Activated naive CD8-positive, alpha-beta T cell treated with anti-CD3 and anti-CD28 coated beads for 36 hours (primary cell): ENCODE data around the gene SLC6A2. TPM values are rescaled to one million over a fixed set of nuclear protein-coding genes. Genes with fewer than 3 reads are reported as not detected.

Source experiments
- DNase-seq: peaks from one replicate; pipeline ENCODE4 v3.0.0; 2021
- H3K27ac Mint-ChIP-seq: one replicate; pipeline ENCODE4 v1.8.0; 2022; ENCODE audit warnings: mild to moderate bottlenecking, moderate library complexity, mixed read lengths
- H3K27me3 Mint-ChIP-seq: one replicate; pipeline ENCODE4 v1.8.0; 2022; ENCODE audit warnings: mild to moderate bottlenecking, mixed read lengths
- H3K36me3 Mint-ChIP-seq: one replicate; pipeline ENCODE4 v1.8.0; 2021; ENCODE audit warnings: mild to moderate bottlenecking, mixed read lengths
- H3K4me1 Mint-ChIP-seq: one replicate; pipeline ENCODE4 v1.8.0; 2021; ENCODE audit warnings: mixed read lengths
- H3K4me3 Mint-ChIP-seq: one replicate; pipeline ENCODE4 v1.8.0; 2022; ENCODE audit warnings: mild to moderate bottlenecking, moderate library complexity, mixed read lengths
- H3K9me3 Mint-ChIP-seq: one replicate; pipeline ENCODE4 v1.8.0; 2022; ENCODE audit warnings: mixed read lengths
- total RNA-seq, 2 experiments: library from RNA; stranded (reverse); gene quantifications; one replicate each; pipeline ENCODE4 v1.2.3, GENCODE V29; 2021

Gene SLC6A2
- total RNA-seq, 2 experiments from 2014 or later = not detected

DNA sequence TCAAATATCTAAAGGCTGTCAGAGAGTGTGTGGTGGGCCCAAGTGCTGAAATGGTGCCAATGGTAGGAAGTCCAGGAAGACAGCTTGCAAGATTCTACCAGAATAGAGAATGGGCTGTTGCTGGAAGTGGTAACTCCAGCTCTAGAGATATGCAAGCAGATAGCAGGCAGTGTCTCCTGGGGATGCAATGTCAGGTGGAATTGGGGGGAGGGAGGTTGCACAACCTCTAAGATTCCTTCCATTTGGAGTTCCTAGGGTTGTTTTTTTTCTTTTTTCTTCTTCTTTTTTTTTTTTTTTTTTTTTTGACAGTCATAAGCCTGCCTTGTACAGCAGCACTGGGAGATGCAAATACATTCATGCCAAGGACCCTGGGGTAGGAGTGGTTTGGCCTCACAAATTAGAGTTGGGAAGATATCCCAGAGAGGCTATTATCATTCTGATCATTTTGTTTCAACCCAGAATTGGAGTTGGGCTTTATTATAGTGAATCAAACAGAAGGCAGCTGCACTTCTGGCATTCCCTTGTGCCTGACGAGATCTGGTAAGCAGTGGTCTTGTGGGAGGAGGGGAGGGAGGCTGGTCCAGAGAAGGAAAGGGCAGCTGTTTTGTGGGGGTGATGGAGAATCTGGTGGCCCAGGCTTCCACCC lies 51.1 kb downstream of the SLC6A2 start:
- no peaks in the 10 kb centered on the region for H3K4me1 Mint-ChIP-seq
- H3K27ac Mint-ChIP-seq = no peak overlapping the region
- peaks cover 20% of the 10 kb centered on the region for H3K27me3 Mint-ChIP-seq
- H3K9me3 Mint-ChIP-seq = no peaks in the 10 kb centered on the region
- no peak overlapping the region for H3K4me3 Mint-ChIP-seq
- no peaks in the 10 kb centered on the region for H3K36me3 Mint-ChIP-seq
- DNase-seq = no peak

GRCh38 chr16:55709801-55710200 lies 54.0 kb downstream of the SLC6A2 start:
- H3K4me1 Mint-ChIP-seq = no peaks in the 10 kb centered on the region
- no peak for DNase-seq
- H3K4me3 Mint-ChIP-seq = no peak overlapping the region
- no peak overlapping the region for H3K27ac Mint-ChIP-seq
- H3K27me3 Mint-ChIP-seq = peaks cover 27% of the 10 kb centered on the region
- no peaks in the 10 kb centered on the region for H3K36me3 Mint-ChIP-seq
- no peaks in the 10 kb centered on the region for H3K9me3 Mint-ChIP-seq

GRCh38 chr16:55710466-55710865 lies 54.7 kb downstream of the SLC6A2 start:
- Mint-ChIP-seq H3K9me3 (no peaks in the 10 kb centered on the region), H3K4me1 (no peaks in the 10 kb centered on the region), H3K27ac (no peak overlapping the region), H3K36me3 (no peaks in the 10 kb centered on the region), H3K4me3 (no peak overlapping the region), H3K27me3 (peaks cover 27% of the 10 kb centered on the region)
- DNase-seq = no peak

DNA sequence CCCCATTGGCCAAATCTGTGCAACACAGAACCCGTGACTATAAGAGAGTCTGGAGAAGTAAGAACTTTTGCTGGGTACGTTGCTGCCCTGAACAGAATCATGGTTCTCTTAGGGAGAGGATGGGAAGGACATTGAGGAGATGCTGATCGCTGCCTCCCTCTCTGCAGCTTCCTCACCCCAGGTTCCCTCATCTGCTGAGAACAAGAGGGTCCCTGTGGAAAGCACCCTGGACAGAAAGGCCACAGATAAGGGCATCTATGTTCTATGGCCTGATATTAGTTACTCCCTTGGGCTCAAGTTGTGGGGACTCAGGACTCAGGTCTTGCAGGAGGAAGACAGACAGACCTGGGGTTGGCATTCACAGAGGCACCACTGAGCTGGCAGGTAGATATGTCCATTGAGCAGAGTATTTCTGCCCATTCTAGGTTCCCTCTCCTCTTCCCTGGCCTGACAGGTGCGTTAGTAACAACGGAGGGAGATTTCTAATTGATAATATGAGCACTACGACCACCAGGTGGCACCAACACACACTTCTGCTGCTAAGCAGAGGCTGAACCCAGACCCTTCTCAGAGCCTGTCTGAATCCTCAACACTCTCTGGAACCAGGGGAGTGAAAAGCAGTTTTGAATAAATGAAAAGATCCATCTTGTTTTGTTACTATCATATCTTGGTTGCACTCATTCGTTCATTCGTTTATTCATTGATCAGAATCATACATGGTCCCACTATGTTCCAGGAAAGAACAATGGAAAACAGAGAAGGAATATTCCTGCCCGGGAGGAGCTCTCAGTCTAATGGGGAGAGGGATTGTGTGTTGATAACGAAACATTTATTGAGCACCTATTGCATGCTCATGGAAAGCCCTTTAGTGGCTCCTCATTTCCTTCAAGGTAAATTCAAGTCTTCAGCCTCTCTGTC lies 56.4 kb downstream of the SLC6A2 start:
- Mint-ChIP-seq H3K36me3 (no peaks in the 10 kb centered on the region), H3K27me3 (peaks cover 23% of the 10 kb centered on the region), H3K4me1 (no peaks in the 10 kb centered on the region), H3K9me3 (no peaks in the 10 kb centered on the region), H3K4me3 (no peak overlapping the region), H3K27ac (no peak overlapping the region)
- DNase-seq = peak; percentile 27

DNA sequence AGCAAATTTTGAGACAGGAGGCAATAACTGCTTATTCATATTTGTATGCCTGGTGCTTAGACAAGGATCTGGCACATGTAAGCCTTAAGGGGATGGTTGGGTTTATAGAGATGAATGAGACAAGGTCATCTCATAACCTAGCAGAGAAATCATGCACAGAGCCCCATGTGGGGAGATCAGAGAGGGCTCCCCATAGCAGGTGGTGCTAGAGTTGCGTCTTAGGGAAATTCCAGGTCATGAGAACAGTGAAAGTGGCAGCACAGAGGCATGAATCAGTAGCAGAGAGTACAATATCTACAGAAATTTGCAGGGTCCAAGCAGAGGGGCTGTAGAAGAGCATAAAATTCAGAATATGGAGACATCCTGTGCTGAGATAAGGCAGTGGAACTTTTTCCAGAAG lies 57.3 kb downstream of the SLC6A2 start:
- Mint-ChIP-seq H3K27ac (no peak overlapping the region), H3K27me3 (peaks cover 18% of the 10 kb centered on the region), H3K36me3 (no peaks in the 10 kb centered on the region), H3K4me3 (no peak overlapping the region), H3K9me3 (no peaks in the 10 kb centered on the region), H3K4me1 (no peaks in the 10 kb centered on the region)
- DNase-seq = no peak

- Mint-ChIP-seq H3K36me3 (no peaks in the 10 kb centered on the region), H3K4me1 (no peaks in the 10 kb centered on the region), H3K27me3 (peaks cover 26% of the 10 kb centered on the region), H3K9me3 (no peaks in the 10 kb centered on the region), H3K27ac (no peak overlapping the region), H3K4me3 (no peak overlapping the region)
- no peak for DNase-seq
Observed at GRCh38 chr16:55717326-55717725, 61.5 kb downstream of the SLC6A2 start.

- no peak overlapping the region for H3K4me3 Mint-ChIP-seq
- no peaks in the 10 kb centered on the region for H3K4me1 Mint-ChIP-seq
- no peak overlapping the region for H3K27ac Mint-ChIP-seq
- no peaks in the 10 kb centered on the region for H3K36me3 Mint-ChIP-seq
- no peaks in the 10 kb centered on the region for H3K9me3 Mint-ChIP-seq
- peaks cover 21% of the 10 kb centered on the region for H3K27me3 Mint-ChIP-seq
- DNase-seq = no peak
Observed at GRCh38 chr16:55725055-55725777, 69.4 kb downstream of the SLC6A2 start.

GRCh38 chr16:55728797-55729196 lies 73.0 kb downstream of the SLC6A2 start:
- H3K4me1 Mint-ChIP-seq = no peaks in the 10 kb centered on the region
- no peaks in the 10 kb centered on the region for H3K9me3 Mint-ChIP-seq
- no peak for DNase-seq
- H3K27ac Mint-ChIP-seq = no peak overlapping the region
- H3K4me3 Mint-ChIP-seq = no peak overlapping the region
- H3K36me3 Mint-ChIP-seq = no peaks in the 10 kb centered on the region
- H3K27me3 Mint-ChIP-seq = peaks cover 12% of the 10 kb centered on the region

- no peak overlapping the region for H3K27ac Mint-ChIP-seq
- H3K9me3 Mint-ChIP-seq = no peaks in the 10 kb centered on the region
- peaks cover 12% of the 10 kb centered on the region for H3K27me3 Mint-ChIP-seq
- H3K36me3 Mint-ChIP-seq = no peaks in the 10 kb centered on the region
- no peak overlapping the region for H3K4me3 Mint-ChIP-seq
- no peaks in the 10 kb centered on the region for H3K4me1 Mint-ChIP-seq
- DNase-seq = no peak
Observed at GRCh38 chr16:55730115-55730514, 74.3 kb downstream of the SLC6A2 start.

GRCh38 chr16:55732496-55732895 lies 76.7 kb downstream of the SLC6A2 start:
- no peak for DNase-seq
- Mint-ChIP-seq H3K4me1 (no peaks in the 10 kb centered on the region), H3K4me3 (no peak overlapping the region), H3K9me3 (no peaks in the 10 kb centered on the region), H3K36me3 (no peaks in the 10 kb centered on the region), H3K27ac (no peak overlapping the region), H3K27me3 (peaks cover 12% of the 10 kb centered on the region)

DNA sequence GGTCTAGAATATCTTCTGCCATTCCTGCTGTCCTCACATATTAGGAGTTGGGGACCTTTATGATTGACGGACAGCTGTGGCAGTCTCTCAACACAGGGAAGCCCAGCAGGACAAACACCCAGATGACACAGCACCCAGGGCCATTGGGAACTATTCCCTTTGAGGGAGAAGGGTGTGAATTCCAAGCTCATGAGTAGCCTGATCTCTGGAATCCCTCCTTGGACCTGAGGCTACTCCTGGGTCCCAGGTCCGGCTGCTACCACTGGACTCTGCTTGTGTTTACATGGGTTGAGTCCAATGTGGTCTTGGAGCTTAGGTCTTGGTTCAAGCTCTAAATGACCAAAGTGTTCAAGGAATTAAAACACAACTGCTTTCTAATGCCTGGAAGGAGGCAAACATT lies 78.9 kb downstream of the SLC6A2 start:
- Mint-ChIP-seq H3K27ac (no peak overlapping the region), H3K4me3 (no peak overlapping the region), H3K36me3 (no peaks in the 10 kb centered on the region), H3K9me3 (no peaks in the 10 kb centered on the region), H3K27me3 (peaks cover 16% of the 10 kb centered on the region), H3K4me1 (no peaks in the 10 kb centered on the region)
- DNase-seq = no peak

DNA sequence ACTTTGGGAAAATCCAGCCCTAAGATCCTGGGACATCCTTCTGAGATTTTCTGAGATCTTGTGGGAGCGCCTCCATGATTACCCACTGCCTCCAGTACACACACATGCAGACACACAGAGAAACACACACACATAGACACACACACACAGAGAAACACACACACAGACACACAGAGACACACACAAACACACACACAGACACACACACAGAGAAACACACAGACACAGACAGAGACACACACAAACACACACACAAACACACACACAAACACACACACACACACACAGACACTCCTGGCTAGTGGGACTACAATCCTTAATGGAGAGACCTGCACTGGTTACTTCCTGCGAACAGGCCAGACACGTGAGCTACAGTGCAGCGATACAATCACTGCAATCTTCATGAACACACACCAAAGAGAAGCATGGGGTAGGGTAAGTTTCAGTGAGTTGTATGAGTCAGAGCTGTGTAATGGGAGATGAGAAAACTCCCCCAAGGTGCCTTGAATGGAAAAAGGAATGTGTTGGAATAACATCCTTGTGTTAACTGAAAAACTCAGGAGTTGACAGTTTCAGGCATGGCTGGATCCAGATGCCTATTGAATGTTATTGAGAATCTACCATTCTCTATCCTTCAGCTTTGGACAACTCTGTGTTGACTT lies 79.5 kb downstream of the SLC6A2 start:
- no peak for DNase-seq
- H3K27me3 Mint-ChIP-seq = peaks cover 16% of the 10 kb centered on the region
- no peaks in the 10 kb centered on the region for H3K36me3 Mint-ChIP-seq
- H3K9me3 Mint-ChIP-seq = no peaks in the 10 kb centered on the region
- H3K27ac Mint-ChIP-seq = no peak overlapping the region
- H3K4me3 Mint-ChIP-seq = no peak overlapping the region
- H3K4me1 Mint-ChIP-seq = no peaks in the 10 kb centered on the region

GRCh38 chr16:55736671-55737070 lies 80.9 kb downstream of the SLC6A2 start:
- no peaks in the 10 kb centered on the region for H3K9me3 Mint-ChIP-seq
- H3K27me3 Mint-ChIP-seq = peaks cover 20% of the 10 kb centered on the region
- no peak for DNase-seq
- H3K27ac Mint-ChIP-seq = no peak overlapping the region
- no peaks in the 10 kb centered on the region for H3K4me1 Mint-ChIP-seq
- H3K4me3 Mint-ChIP-seq = no peak overlapping the region
- H3K36me3 Mint-ChIP-seq = no peaks in the 10 kb centered on the region

DNA sequence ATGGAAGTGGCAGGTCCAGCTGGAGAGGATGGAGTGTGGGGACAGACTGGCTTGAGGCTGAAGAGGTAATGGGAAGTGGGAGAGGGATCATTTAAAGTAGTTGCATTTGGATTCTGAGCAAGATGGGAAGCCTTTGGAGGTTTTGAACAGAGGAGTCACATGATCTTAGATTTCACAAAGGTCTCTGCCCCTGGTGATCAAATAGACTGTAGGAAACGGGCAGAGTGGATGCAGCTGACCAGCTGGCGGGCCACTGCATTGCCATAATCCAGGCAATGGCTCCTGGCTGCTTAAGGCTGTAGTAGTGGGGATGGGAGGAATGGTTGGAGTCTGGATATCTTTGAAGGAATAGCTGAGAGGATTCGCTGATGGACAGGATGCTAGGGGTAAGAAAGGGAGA lies 81.5 kb downstream of the SLC6A2 start:
- no peak for DNase-seq
- Mint-ChIP-seq H3K27ac (no peak overlapping the region), H3K9me3 (no peaks in the 10 kb centered on the region), H3K4me3 (no peak overlapping the region), H3K36me3 (no peaks in the 10 kb centered on the region), H3K27me3 (peaks cover 17% of the 10 kb centered on the region), H3K4me1 (no peaks in the 10 kb centered on the region)

DNA sequence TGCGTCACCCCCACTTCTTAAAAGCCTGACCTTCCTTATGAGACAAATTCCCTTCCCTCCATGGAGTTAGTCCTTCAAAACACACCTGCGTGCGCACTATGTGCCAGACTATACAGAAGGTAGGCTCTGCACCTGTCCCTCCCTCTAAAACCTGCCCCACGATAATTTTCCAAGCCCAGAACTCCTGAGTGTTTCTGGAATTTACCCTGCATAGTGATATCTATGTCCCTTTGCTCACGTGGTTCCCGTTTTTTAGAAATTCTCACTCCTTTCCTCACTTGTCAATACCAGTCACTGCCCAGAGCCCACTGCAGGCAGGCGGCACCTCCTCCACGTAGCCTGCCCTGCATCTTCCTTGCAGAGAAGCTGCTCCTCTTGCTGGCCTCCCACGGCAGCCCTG lies 82.2 kb downstream of the SLC6A2 start:
- Mint-ChIP-seq H3K4me3 (no peak overlapping the region), H3K36me3 (no peaks in the 10 kb centered on the region), H3K27ac (no peak overlapping the region), H3K9me3 (no peaks in the 10 kb centered on the region), H3K4me1 (no peaks in the 10 kb centered on the region), H3K27me3 (peaks cover 23% of the 10 kb centered on the region)
- DNase-seq = no peak
